Measurements from ENCODE around the gene GCGR. TPM values are rescaled to one million over a fixed set of nuclear protein-coding genes. Genes with fewer than 3 reads are reported as not detected.

Gene GCGR
- polyA plus RNA-seq, 2 of the 4 experiments (the other 2 are of a cell fraction): 0.19 to 0.45 TPM

DNA sequence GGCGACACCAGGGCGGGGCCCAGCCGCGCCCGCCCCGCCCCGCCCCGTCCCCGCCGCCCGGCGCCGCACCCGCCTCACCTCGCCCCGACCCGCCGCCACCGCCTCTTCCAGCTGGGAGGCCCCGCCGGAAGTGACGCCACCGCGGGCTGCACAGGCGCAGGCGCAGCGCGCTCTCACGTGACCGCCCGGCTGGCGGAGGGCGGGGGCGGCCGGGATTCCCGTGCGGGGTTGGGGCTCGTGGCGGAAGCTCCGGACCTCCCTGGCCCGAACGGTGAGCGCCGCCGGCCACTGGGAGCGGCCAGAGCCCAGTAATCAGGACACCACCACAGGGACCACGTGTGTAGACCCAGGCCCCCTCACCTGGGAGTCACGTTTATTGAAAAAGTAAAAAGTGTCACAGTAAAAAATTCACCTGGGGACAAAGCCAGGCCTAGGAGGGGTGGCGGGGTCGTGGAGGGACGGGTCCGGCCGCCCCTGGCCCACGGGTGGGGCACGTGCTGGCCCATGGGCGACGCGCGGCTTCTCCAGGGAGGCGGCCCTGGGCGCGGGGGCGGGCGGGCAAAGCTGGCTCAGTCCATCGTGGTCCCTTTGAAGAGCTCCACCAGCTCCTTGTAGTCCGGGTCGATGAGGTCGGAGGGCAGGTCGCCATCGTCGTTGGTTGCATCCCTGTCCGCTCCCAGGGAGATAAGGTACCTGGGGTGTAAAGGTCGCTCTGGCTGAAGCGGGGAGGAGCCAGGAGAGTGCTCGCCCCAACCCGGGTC lies 29.4 kb downstream of the GCGR start, which contains the start of gene MCRIP1 (continued):
- TF ChIP-seq RAD21 (conservative IDR thresholded peaks at IDR 0.05 in 1 of 2, IDR thresholded peaks at IDR 0.05 in 1 of 2): no peak
- TF ChIP-seq JUNB (IDR thresholded peaks at IDR 0.05): no peak
- TF ChIP-seq FOXS1 (CRISPR knock-in tag; IDR thresholded peaks at IDR 0.05): peak; percentile 80; the same call in 1 of the 2 replicates
- no peak for TF ChIP-seq NFE2L2 (conservative IDR thresholded peaks at IDR 0.05; ENCODE audit: low read length)
- TF ChIP-seq NR3C1 (IDR thresholded peaks at IDR 0.05): no peak
- TF ChIP-seq, protein P1, sequence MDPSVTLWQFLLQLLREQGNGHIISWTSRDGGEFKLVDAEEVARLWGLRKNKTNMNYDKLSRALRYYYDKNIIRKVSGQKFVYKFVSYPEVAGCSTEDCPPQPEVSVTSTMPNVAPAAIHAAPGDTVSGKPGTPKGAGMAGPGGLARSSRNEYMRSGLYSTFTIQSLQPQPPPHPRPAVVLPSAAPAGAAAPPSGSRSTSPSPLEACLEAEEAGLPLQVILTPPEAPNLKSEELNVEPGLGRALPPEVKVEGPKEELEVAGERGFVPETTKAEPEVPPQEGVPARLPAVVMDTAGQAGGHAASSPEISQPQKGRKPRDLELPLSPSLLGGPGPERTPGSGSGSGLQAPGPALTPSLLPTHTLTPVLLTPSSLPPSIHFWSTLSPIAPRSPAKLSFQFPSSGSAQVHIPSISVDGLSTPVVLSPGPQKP (IDR thresholded peaks at IDR 0.05; ENCODE audit: low read depth, low read length): peak; percentile 72; the same call in 1 of the 2 replicates
- 0 out of 2 replicates have a peak, but pooled peaks have one; percentile 29 for TF ChIP-seq ZSCAN20 (CRISPR knock-in tag; IDR thresholded peaks at IDR 0.05)
- no peak for TF ChIP-seq RNF2 (IDR thresholded peaks at IDR 0.05; ENCODE audit: borderline replicate concordance, low read depth)
- no peak for TF ChIP-seq POLR2AphosphoS2 (conservative IDR thresholded peaks at IDR 0.05; ENCODE audit: low read length)
- no peak for TF ChIP-seq KDM1A (IDR thresholded peaks at IDR 0.05; ENCODE audit: low read depth)
- no peak for TF ChIP-seq RFX5 (IDR thresholded peaks at IDR 0.05)

DNA sequence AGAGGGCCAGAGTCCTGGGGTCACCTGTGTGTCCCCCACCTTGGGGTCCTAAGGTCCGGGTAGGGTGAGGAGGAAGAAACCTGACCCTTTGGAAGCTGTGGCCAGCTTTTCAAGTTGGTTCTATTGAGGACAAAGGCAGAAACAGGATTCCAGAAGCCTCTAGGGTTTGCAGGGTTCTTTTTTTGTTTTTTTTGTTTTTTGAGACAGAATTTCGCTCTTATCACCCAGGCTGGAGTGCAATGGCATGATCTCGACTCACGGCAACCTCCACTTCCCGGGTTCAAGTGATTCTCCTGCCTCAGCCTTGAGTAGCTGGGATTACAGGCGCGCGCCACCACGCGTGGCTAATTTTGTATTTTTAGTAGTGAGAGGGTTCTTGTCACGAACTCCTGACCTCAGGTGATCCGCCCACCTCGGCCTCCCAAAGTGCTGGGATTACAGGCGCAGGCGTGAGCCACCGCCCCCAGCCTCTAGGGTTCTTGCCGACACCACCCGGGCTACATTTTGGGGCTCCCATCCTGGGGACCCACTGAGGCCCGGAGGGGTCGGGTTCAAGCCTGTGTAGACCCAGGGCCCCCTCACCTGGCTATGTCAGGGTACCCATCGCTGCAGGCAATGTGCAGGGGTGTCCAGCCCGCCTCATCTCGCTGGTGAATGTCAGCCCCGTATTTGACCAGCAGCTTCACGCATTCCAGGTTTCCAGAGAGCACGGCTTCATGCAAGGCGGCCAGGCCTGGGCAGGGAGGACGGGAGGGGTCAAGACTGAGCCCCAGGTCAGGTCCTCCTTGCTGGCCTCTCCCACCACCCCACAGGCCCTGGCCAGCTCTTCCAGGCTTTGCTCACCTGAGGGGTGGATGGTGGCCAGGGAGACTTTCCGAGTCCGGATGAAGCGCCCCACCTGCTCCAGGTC lies 30.2 kb downstream of the GCGR start:
- WGBS (ENCODE audit: missing lambda C conversion rate): 88% methylated on average over 26 of the region's 31 CpGs
- POLR2A ChIA-PET: interaction anchor here (0.6 to 1.7 kb wide), 9 partner anchors 11 to 169 kb away, joined by 3 to 11 read pairs (median 4); partner anchors contain the start of gene P4HB

DNA sequence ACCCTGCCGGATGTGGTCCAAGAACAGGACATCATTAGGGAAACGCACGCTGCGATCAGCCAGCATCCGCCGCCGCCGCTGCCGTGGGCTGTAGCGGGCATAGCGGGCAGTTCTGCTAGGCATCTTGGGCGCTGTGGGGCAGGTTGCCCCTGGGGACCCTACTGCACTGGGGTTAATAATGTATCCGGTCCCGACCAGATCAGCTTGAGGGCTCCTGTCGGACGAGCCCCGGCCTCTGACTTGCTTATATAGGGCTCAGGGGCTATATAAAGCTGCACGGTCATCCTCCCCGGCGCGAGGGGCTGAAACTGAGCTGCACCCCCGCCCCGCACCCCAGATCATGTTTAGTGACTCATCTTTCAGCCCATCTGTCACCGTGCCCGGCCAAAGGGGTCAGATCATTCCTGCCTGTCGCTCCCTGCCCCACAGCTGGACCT lies 30.9 kb downstream of the GCGR start, which contains the start of gene PPP1R27:
PPP1R27 (minus strand) TSS at position 220 of the 437 bp plus-strand sequence; CDS start at position 123, 97 bp downstream.
- FAIRE-seq: no peak
- no peak for ATAC-seq
- H3K4me2 ChIP-seq: peak within 1 kb of the TSS; percentile 96
- DNase-seq (ENCODE audit: low read depth in 1 of 2, low spot score in 1 of 2): no peak
- ChIA-PET POLR2A (interaction anchor here (1.2 kb wide), 1 partner anchor 11 kb away, joined by 5 read pairs; no protein-coding TSS in a partner anchor), CTCF (interaction anchor here (1.1 to 1.2 kb wide), 2 partner anchors 8 to 13 kb away, joined by 3 to 4 read pairs; no protein-coding TSS in a partner anchor)
- H3K4me1 ChIP-seq: peaks cover 21% of the 10 kb centered on the region; the same call in 2 of the 3 replicates
- peak within 1 kb of the TSS; percentile 93 to 99 for H3K27ac ChIP-seq
- no peaks in the 10 kb centered on the region for H3K9me3 ChIP-seq
- peak within 1 kb of the TSS; percentile 94 for H3K4me3 ChIP-seq
- 92% methylated on average over 25 of the region's 26 CpGs for WGBS (ENCODE audit: missing lambda C conversion rate)
- TF ChIP-seq GATA3 (IDR thresholded peaks at IDR 0.05; ENCODE audit: borderline replicate concordance) (no peak), FOXS1 (CRISPR knock-in tag; IDR thresholded peaks at IDR 0.05) (no peak), EHMT2 (IDR thresholded peaks at IDR 0.05; ENCODE audit: low read depth) (no peak), POLR2A (IDR thresholded peaks at IDR 0.05; ENCODE audit: low read length) (no peak), HEYL (CRISPR knock-in tag; IDR thresholded peaks at IDR 0.05) (no peak), MAZ (IDR thresholded peaks at IDR 0.05; ENCODE audit: borderline replicate concordance, low read depth, low read length) (no peak), ZFP36 (IDR thresholded peaks at IDR 0.05; ENCODE audit: borderline replicate concordance, partially characterized antibody) (no peak), NFE2L2 (conservative IDR thresholded peaks at IDR 0.05; ENCODE audit: low read length) (no peak), PHF8 (IDR thresholded peaks at IDR 0.05; ENCODE audit: borderline replicate concordance, low read depth) (no peak), MAFK (IDR thresholded peaks at IDR 0.05; ENCODE audit: partially characterized antibody) (no peak), EHF (CRISPR knock-in tag; IDR thresholded peaks at IDR 0.05) (no peak), TP53 (CRISPR knock-in tag; IDR thresholded peaks at IDR 0.05) (no peak), TFCP2L1 (CRISPR knock-in tag; IDR thresholded peaks at IDR 0.05) (no peak), ESRRA (IDR thresholded peaks at IDR 0.05; ENCODE audit: borderline replicate concordance, low read length) (no peak)
- TF ChIP-seq, protein P2, sequence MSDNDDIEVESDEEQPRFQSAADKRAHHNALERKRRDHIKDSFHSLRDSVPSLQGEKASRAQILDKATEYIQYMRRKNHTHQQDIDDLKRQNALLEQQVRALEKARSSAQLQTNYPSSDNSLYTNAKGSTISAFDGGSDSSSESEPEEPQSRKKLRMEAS (IDR thresholded peaks at IDR 0.05): no peak
- TF ChIP-seq, protein P3, sequence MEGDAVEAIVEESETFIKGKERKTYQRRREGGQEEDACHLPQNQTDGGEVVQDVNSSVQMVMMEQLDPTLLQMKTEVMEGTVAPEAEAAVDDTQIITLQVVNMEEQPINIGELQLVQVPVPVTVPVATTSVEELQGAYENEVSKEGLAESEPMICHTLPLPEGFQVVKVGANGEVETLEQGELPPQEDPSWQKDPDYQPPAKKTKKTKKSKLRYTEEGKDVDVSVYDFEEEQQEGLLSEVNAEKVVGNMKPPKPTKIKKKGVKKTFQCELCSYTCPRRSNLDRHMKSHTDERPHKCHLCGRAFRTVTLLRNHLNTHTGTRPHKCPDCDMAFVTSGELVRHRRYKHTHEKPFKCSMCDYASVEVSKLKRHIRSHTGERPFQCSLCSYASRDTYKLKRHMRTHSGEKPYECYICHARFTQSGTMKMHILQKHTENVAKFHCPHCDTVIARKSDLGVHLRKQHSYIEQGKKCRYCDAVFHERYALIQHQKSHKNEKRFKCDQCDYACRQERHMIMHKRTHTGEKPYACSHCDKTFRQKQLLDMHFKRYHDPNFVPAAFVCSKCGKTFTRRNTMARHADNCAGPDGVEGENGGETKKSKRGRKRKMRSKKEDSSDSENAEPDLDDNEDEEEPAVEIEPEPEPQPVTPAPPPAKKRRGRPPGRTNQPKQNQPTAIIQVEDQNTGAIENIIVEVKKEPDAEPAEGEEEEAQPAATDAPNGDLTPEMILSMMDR (IDR thresholded peaks at IDR 0.05): no peak

More for the DNA sequence above, 30.2 kb downstream of the GCGR start:
- CTCF ChIA-PET: interaction anchor here (0.8 to 1.6 kb wide), 7 partner anchors 9 to 120 kb away, joined by 3 to 8 read pairs (median 3); no protein-coding TSS in a partner anchor
- H3K4me2 ChIP-seq: peak overlapping the region; percentile 96
- FAIRE-seq (no peak), ATAC-seq (no peak), DNase-seq (ENCODE audit: low read depth in 1 of 2, low spot score in 1 of 2) (no peak)
- H3K9me3 ChIP-seq: no peaks in the 10 kb centered on the region
- no peak for TF ChIP-seq MAFK (IDR thresholded peaks at IDR 0.05; ENCODE audit: partially characterized antibody)
- TF ChIP-seq FOSB (CRISPR knock-in tag; IDR thresholded peaks at IDR 0.05): no peak
- TF ChIP-seq RARB (CRISPR knock-in tag; IDR thresholded peaks at IDR 0.05): 0 out of 2 replicates have a peak, but pooled peaks have one; percentile 6
- TF ChIP-seq, protein P4, sequence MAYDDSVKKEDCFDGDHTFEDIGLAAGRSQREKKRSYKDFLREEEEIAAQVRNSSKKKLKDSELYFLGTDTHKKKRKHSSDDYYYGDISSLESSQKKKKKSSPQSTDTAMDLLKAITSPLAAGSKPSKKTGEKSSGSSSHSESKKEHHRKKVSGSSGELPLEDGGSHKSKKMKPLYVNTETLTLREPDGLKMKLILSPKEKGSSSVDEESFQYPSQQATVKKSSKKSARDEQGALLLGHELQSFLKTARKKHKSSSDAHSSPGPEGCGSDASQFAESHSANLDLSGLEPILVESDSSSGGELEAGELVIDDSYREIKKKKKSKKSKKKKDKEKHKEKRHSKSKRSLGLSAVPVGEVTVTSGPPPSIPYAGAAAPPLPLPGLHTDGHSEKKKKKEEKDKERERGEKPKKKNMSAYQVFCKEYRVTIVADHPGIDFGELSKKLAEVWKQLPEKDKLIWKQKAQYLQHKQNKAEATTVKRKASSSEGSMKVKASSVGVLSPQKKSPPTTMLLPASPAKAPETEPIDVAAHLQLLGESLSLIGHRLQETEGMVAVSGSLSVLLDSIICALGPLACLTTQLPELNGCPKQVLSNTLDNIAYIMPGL (CRISPR knock-in tag; IDR thresholded peaks at IDR 0.05; ENCODE audit: borderline replicate concordance): no peak
- TF ChIP-seq CBX8 (IDR thresholded peaks at IDR 0.05): no peak
- TF ChIP-seq POLR2A (IDR thresholded peaks at IDR 0.05; ENCODE audit: low read length): no peak
- H3K4me1 ChIP-seq: peaks cover 21% of the 10 kb centered on the region; the same call in 2 of the 3 replicates
- H3K4me3 ChIP-seq: peak overlapping the region; percentile 94
- peak overlapping the region; percentile 93 to 99 for H3K27ac ChIP-seq
